Measurements from ENCODE around the gene PPP1R27. TPM values are rescaled to one million over a fixed set of nuclear protein-coding genes. Genes with fewer than 3 reads are reported as not detected.

Gene PPP1R27
- total RNA-seq, 4 donors from 2014 or later, result not detected

DNA sequence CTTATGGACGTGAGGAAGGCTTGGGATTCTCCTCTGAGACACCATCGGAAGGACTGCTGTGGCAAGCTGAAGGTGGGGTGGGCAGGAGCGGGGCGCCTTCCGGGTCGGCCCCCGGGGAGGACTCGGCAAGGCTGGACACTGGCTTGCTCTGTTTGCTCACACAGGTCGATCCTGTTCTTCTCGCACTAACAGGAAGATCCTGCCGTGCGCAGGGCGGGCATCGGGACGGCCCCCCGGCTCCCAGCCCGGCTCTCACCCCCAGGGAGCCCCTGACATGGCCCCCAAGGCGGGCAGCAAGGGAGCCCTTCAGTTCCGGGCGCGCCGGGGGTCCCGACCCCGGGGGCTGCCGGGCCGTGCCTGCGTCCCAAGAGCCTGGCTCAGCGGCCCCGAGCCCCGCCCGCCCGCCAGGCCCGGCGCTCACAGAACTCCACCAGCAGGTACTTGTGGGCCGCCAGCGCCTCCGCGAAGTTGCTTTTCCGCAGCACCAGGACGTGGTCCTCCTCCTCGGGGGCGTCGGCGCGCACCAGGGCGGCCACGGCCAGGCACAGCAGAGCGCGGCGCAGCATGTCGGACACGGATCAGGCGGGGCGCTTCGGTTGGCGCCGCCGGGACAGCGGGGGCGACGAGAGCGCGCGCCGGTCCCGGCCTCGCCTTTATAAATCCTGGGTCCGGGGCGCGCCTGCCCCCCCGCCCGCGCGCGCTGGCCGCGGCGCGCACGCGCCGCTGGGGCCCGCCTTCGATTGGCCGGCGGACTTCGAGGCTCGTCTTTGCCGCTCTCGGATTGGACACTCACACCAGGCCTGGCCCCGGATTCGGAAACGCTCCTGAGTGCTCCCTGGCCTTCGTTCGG is 25.3 kb upstream of the PPP1R27 start, which contains the start of gene P4HB:
Gene P4HB (minus strand): TSS at position 630 of the 850 bp plus-strand sequence. CDS start 64 bp downstream, at position 566.
- no peaks in the 10 kb centered on the region for H3K9me3 ChIP-seq
- peak within 1 kb of the TSS; percentile 93 to 100 (median 99) for H3K4me3 ChIP-seq
- TF ChIP-seq, protein P1, sequence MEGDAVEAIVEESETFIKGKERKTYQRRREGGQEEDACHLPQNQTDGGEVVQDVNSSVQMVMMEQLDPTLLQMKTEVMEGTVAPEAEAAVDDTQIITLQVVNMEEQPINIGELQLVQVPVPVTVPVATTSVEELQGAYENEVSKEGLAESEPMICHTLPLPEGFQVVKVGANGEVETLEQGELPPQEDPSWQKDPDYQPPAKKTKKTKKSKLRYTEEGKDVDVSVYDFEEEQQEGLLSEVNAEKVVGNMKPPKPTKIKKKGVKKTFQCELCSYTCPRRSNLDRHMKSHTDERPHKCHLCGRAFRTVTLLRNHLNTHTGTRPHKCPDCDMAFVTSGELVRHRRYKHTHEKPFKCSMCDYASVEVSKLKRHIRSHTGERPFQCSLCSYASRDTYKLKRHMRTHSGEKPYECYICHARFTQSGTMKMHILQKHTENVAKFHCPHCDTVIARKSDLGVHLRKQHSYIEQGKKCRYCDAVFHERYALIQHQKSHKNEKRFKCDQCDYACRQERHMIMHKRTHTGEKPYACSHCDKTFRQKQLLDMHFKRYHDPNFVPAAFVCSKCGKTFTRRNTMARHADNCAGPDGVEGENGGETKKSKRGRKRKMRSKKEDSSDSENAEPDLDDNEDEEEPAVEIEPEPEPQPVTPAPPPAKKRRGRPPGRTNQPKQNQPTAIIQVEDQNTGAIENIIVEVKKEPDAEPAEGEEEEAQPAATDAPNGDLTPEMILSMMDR (IDR thresholded peaks at IDR 0.05), result no peak
- peak; percentile 92 to 94 for TF ChIP-seq POLR2A (IDR thresholded peaks at IDR 0.05)
- peaks cover 0 to 80% (median 19%) of the 10 kb centered on the region in 4 donors for H3K4me1 ChIP-seq
- H3K27me3 ChIP-seq, result no peaks in the 10 kb centered on the region
- H3K36me3 ChIP-seq, result peaks cover 0 to 33% (median 0%) of the 10 kb centered on the region in 3 donors
- peak in 1 of 3 donors; percentile 98 for DNase-seq
- H3K27ac ChIP-seq, result peak within 1 kb of the TSS; percentile 95 to 99 (median 98)

DNA sequence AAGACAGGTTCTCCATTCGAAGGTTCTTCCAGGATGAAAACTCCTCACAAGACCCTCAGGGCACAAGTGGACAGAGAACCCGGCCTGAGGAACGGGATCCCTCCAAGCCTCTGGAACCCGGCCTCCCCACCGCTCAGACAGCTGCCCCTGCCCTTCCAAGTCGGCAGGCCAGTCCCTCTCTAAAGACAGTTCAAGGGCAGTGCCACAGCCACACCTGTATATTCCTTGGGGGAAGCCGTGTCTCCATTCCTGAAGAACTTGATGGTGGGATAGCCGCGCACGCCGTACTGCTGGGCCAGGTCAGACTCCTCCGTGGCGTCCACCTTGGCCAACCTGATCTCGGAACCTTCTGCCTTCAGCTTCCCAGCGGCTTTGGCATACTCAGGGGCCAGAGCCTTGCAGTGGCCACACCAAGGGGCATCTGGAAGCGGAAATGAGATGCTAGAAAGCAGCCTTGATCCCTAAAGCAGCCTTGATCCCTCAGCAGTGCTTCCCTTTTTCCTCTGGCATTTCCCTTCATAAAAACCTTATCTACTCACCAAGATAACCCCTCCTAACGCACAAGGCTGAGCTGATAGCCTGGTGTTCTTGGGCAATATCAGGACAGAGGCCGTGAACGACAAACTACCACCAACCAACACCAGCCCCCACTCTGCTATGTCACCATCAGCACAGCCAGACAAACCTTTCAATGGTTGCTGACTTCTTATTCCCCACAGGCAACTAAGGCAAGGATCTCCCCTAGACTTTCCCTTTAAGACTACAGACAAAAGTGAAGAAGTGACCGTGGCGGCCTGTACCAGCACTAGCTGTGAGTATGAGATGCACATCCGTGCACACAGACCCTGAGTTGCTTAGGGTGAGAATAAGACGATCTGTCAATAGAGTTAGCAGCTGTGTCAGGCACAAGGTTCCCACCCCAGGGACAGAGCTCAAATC is 24.4 kb upstream of the PPP1R27 start:
- no peaks in the 10 kb centered on the region for H3K27me3 ChIP-seq
- DNase-seq, result no peak
- H3K27ac ChIP-seq, result peak overlapping the region; percentile 93 to 99 (median 96)
- peaks cover 0 to 72% (median 19%) of the 10 kb centered on the region in 4 donors for H3K4me1 ChIP-seq
- no peaks in the 10 kb centered on the region for H3K9me3 ChIP-seq
- TF ChIP-seq, protein P1 (IDR thresholded peaks at IDR 0.05), result no peak
- peak in 1 of 2 donors; percentile 31 for TF ChIP-seq POLR2A (IDR thresholded peaks at IDR 0.05)
- H3K4me3 ChIP-seq, result peak overlapping the region; percentile 93 to 100 (median 99)
- peaks cover 0 to 41% (median 0%) of the 10 kb centered on the region in 3 donors for H3K36me3 ChIP-seq

DNA sequence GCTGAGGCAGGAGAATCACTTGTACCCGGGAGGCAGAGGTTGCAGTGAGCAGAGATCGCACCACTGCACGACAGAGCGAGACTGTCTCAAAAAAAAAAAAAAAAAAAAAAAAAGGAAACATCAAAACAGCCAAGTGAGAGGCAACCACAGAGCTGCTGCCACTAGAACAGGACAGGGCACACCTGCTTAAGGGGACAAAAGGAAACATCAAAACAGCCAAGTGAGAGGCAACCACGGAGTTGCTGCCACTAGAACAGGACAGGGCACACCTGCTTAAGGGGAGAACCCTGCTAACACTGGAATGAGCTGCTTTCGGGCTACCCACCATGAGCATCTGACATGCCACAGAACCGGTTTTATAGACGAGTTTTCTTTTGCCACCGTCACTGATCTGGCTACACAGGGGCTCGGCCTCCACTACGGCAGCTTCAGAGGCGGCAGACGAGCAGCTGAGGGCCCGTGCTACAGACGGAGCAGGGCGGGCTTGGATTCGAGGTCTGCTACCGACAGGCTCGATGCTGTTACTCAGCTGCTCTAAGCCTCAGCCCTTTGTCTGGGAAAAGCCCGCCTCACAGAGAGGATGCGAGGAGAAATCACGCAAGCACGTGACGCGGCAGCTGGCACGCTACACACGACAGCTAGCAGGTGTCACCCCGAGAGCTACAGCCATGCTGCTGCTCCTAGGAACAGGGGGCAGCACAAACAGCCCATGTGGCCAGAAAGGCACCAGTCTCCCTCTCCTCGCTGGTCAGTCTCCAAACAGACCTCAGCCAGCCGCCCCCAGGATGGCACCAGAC is 23.5 kb upstream of the PPP1R27 start:
- TF ChIP-seq, protein P1 (IDR thresholded peaks at IDR 0.05), result no peak
- TF ChIP-seq POLR2A (IDR thresholded peaks at IDR 0.05), result no peak
- peak overlapping the region; percentile 93 to 100 (median 99) for H3K4me3 ChIP-seq
- peaks cover 0 to 63% (median 19%) of the 10 kb centered on the region in 4 donors for H3K4me1 ChIP-seq
- no peaks in the 10 kb centered on the region for H3K27me3 ChIP-seq
- no peak for DNase-seq
- H3K27ac ChIP-seq, result peak overlapping the region in 2 of 4 donors; percentile 27 to 97
- no peaks in the 10 kb centered on the region for H3K9me3 ChIP-seq
- peaks cover 0 to 50% (median 0%) of the 10 kb centered on the region in 3 donors for H3K36me3 ChIP-seq

DNA sequence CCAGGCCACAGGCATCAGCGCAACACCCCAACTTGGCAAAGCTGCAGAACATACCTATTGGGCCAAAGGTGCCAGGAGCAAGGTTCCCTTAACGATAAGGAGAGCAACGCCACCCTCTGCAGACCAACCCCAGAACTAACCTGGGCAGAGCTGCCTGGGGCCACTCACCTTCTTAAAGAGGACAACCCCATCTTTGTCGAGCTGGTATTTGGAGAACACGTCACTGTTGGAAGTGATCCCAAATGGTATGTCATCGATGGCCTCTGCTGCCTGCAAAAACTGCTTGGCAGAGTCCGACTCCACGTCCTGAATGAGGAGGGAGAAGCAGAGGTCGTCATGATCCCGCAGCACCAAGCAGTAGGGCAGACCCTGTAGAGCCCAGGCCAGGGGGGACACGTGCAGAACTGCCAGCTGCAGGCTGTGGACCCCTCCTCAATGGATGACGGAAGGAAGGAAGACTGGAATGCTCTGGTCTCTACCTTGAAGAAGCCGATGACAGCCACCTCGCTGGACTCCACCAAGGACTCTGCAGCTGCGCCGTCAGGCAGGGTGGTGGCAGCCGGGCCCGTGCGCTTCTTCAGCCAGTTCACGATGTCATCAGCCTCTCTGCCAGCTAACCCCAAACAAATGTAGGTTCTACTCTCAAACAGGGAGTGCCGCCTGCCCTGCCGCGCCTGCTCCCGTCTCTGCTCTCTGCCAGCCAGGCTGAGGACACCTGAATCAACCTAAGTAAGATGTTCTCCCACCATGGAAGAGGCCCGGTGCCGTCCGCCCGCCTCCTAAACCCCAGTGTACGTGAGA is 20.3 kb upstream of the PPP1R27 start:
- no peak overlapping the region for H3K27ac ChIP-seq
- H3K9me3 ChIP-seq, result no peaks in the 10 kb centered on the region
- no peaks in the 10 kb centered on the region for H3K27me3 ChIP-seq
- H3K36me3 ChIP-seq, result peaks cover 0 to 81% (median 0%) of the 10 kb centered on the region in 3 donors
- no peak for DNase-seq
- TF ChIP-seq, protein P1 (IDR thresholded peaks at IDR 0.05), result peak in 3 of 6 experiments; percentile 35 to 47 (median 37)
- no peak for TF ChIP-seq POLR2A (IDR thresholded peaks at IDR 0.05)
- H3K4me1 ChIP-seq, result peaks cover 0 to 44% (median 13%) of the 10 kb centered on the region in 4 donors
- H3K4me3 ChIP-seq, result no peak overlapping the region
